ENCODE results near the gene SYNM.

DNA sequence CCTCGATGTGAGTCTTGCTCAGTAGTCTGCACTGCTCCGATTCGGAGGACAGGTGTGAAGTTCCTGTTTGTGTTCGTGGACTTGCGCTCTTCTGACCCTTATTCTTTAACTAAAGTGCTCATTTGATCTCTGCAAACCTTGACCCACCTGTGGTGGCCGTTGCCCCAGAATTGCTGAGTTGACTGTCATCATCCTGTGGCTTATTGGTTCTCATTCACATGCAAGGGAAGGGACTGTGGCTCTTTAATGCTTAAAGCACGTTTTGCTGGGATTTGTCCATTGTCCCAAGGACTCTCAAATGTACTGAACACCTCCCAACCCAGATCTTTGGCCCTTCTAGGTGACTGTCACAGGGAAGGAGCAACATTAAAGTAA lies 13.4 kb downstream of the SYNM start:
- no peak for TF ChIP-seq POLR2AphosphoS5 (IDR thresholded peaks at IDR 0.05; ENCODE audit: low read depth, low read length)
- TF ChIP-seq POLR2A (IDR thresholded peaks at IDR 0.05; ENCODE audit: low read depth, low read length), result no peak
